ENCODE results near the gene N4BP2. TPM values are rescaled to one million over a fixed set of nuclear protein-coding genes. Genes with fewer than 3 reads are reported as not detected.

N4BP2 gene
- 5.8 and 11.3 TPM in 2 replicates for total RNA-seq

GRCh38 chr4:40056716-40057585 is at the start of gene N4BP2:
N4BP2 (plus strand) TSS chr4:40056850; CDS start chr4:40097341, 40,491 bp downstream.

GRCh38 chr4:40196724-40197281 is 140.2 kb downstream of the N4BP2 start, which contains the start of gene RHOH:
RHOH (plus strand) TSS chr4:40197031; CDS start chr4:40243387, 46,356 bp downstream.

Other genes with a start within 250 kb of the N4BP2 start
- 68.0 and 111 TPM in 2 replicates for gene PDS5A, start 78.9 kb upstream of the N4BP2 start, total RNA-seq
- gene RHOH, start 140.2 kb downstream of the N4BP2 start, total RNA-seq = not detected in 2 replicates

All from nasal cavity respiratory epithelium epithelial cell of viscerocranial mucosa (primary cell).